T-cell (primary cell): Measurements from ENCODE around the gene ALG12. TPM values are rescaled to one million over a fixed set of nuclear protein-coding genes. Genes with fewer than 3 reads are reported as not detected.

ENCODE experiments used
- ATAC-seq, 4 experiments: fragments of 200-7000 bp in 3 of 4; fragments of 150-1000 bp in 1 of 4; cut with Tn5 transposase; replicated peaks in 1 of 4; 1 replicate in 3 of 4; 2 replicates in 1 of 4; pipeline ENCODE4 v1.10.0; 2021; ENCODE audit warnings: moderate library complexity in 3 of 4, mild to moderate bottlenecking in 2 of 4, moderate number of reproducible peaks in 1 of 4
- CTCF ChIA-PET, 2 donors: fragments of 300-600 bp; sonication (Branson Sonifier 250); formaldehyde crosslinking; loops; one replicate each; lab custom pipeline; 2022; ENCODE audit warnings: antibody characterized with exemption in 2 of 2; lab: Charles Lee
- POLR2A ChIA-PET, 2 donors: fragments of 300-600 bp; sonication (Branson Sonifier 250); formaldehyde crosslinking; loops; one replicate each; lab custom pipeline; 2022; ENCODE audit warnings: antibody characterized with exemption in 2 of 2; lab: Charles Lee
- DNase-seq, 35 experiments: peaks; one replicate each; pipeline versions ENCODE4 v3.0.0 to v3.0.0-alpha.2; 2013 to 2023
- H3K27ac ChIP-seq: one replicate; pipeline ENCODE4 v1.5.1; 2013; ENCODE audit warnings: low read length
- H3K27me3 ChIP-seq, 2 experiments: replicated peaks in 1 of 2; 1 replicate in 1 of 2; 2 replicates in 1 of 2; pipeline versions ENCODE4 v1.6.1 to v1.7.0; 2013; ENCODE audit warnings: low read length in 1 of 2, mixed read lengths in 1 of 2; ENCODE audit not compliant: control insufficient read depth in 2 of 2, insufficient read depth in 2 of 2; ENCODE audit errors: extremely low read depth in 1 of 2
- H3K36me3 ChIP-seq, 2 donors: 1 replicate in 1 of 2; 2 replicates in 1 of 2; pipeline versions ENCODE4 v1.6.1 to v1.7.0; 2013; ENCODE audit warnings: low read length in 1 of 2; ENCODE audit not compliant: control insufficient read depth in 2 of 2, insufficient read depth in 1 of 2; ENCODE audit errors: extremely low read depth in 1 of 2
- H3K4me1 ChIP-seq, 2 experiments: 1 replicate in 1 of 2; 2 replicates in 1 of 2; pipeline versions ENCODE4 v1.6.1 to v1.7.0; 2013; ENCODE audit warnings: low read length in 2 of 2, mixed read lengths in 1 of 2; ENCODE audit not compliant: insufficient read depth in 2 of 2, control insufficient read depth in 1 of 2; ENCODE audit errors: extremely low read depth in 1 of 2
- H3K4me3 ChIP-seq, 2 donors: 1 replicate in 1 of 2; 2 replicates in 1 of 2; pipeline versions ENCODE4 v1.5.1 to v1.7.0; 2013; ENCODE audit warnings: mild to moderate bottlenecking in 2 of 2, low read length in 1 of 2, moderate library complexity in 1 of 2; ENCODE audit not compliant: control insufficient read depth in 1 of 2; ENCODE audit errors: extremely low read depth in 1 of 2
- H3K9me3 ChIP-seq: 2 replicates; pipeline ENCODE4 v1.7.0; 2013
- H3K27ac Mint-ChIP-seq, 2 donors: one replicate each; pipeline ENCODE4 v1.8.0; 2020 to 2021; ENCODE audit warnings: mild to moderate bottlenecking in 2 of 2, mixed read lengths in 2 of 2
- H3K27me3 Mint-ChIP-seq, 2 donors: one replicate each; pipeline ENCODE4 v1.8.0; 2021 to 2022; ENCODE audit warnings: mixed read lengths in 2 of 2
- H3K36me3 Mint-ChIP-seq: one replicate; pipeline ENCODE4 v1.8.0; 2021; ENCODE audit warnings: mixed read lengths
- H3K4me1 Mint-ChIP-seq, 3 donors: one replicate each; pipeline ENCODE4 v1.8.0; 2020 to 2022; ENCODE audit warnings: mixed read lengths in 3 of 3, mild to moderate bottlenecking in 1 of 3
- H3K4me3 Mint-ChIP-seq, 3 donors: one replicate each; pipeline ENCODE4 v1.8.0; 2020 to 2022; ENCODE audit warnings: mild to moderate bottlenecking in 3 of 3, mixed read lengths in 3 of 3, moderate library complexity in 3 of 3
- H3K9me3 Mint-ChIP-seq, 3 donors: one replicate each; pipeline ENCODE4 v1.8.0; 2020 to 2022; ENCODE audit warnings: mixed read lengths in 3 of 3
- WGBS: methylation state at CpG from one replicate; pipeline ENCODE4 v1.1.5; 2013; ENCODE audit warnings: missing lambda C conversion rate; ENCODE audit not compliant: insufficient coverage; 5-methylcytosine and 5-hydroxymethylcytosine counted together
- total RNA-seq, 35 experiments: library from RNA in 6 of 35; stranded (reverse) in 6 of 35; fragments of 120-200 nt in 1 of 35; gene quantifications; one replicate each; pipeline versions ENCODE4 v1.2.1 to v1.2.4 and lab custom pipeline; 2013 to 2026

ALG12 gene
- total RNA-seq, 5 donors from 2014 or later (not counting 1 experiment from before 2014, with no cell fraction given) = 15.7 to 22.1 (median 15.9) TPM

DNA sequence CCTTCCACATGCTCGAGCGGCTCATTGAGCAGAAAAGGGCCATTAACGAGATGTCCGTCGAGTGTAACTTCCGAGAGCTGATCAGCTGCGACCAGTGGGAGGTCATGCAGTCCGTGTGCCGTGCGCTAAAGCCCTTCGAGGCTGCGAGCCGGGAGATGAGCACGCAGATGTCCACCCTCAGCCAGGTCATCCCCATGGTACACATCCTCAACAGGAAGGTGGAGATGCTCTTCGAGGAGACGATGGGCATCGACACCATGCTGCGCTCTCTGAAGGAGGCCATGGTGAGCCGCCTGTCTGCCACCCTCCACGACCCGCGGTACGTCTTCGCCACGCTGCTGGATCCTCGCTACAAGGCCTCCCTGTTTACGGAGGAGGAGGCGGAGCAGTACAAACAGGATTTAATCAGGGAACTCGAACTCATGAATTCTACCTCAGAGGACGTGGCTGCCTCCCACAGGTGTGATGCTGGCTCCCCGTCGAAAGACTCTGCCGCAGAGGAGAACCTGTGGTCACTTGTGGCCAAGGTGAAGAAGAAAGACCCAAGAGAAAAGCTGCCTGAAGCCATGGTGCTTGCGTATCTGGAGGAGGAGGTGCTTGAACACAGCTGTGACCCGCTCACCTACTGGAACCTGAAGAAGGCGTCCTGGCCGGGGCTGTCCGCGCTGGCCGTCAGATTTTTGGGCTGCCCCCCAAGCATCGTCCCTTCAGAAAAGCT is 31.7 kb downstream of the ALG12 start:
- Mint-ChIP-seq H3K36me3 (peaks cover 72% of the 10 kb centered on the region), H3K27ac (no peak overlapping the region), H3K27me3 (no peaks in the 10 kb centered on the region), H3K4me3 (no peak overlapping the region), H3K4me1 (peaks cover 16 to 23% (median 22%) of the 10 kb centered on the region in 3 donors), H3K9me3 (peaks cover 0 to 4% (median 0%) of the 10 kb centered on the region in 3 donors)
- ATAC-seq = no peak
- H3K27me3 ChIP-seq = no peaks in the 10 kb centered on the region
- peaks cover 12 to 50% of the 10 kb centered on the region in 2 donors for H3K36me3 ChIP-seq
- WGBS = 97% methylated on average over 40 of the region's 41 CpGs
- H3K4me1 ChIP-seq = peaks cover 0 to 6% of the 10 kb centered on the region in 2 experiments
- H3K9me3 ChIP-seq = no peaks in the 10 kb centered on the region
- ChIA-PET CTCF (no interaction called here), POLR2A (no interaction called here)
- no peak overlapping the region for H3K4me3 ChIP-seq
- no peak overlapping the region for H3K27ac ChIP-seq
- DNase-seq = no peak

DNA sequence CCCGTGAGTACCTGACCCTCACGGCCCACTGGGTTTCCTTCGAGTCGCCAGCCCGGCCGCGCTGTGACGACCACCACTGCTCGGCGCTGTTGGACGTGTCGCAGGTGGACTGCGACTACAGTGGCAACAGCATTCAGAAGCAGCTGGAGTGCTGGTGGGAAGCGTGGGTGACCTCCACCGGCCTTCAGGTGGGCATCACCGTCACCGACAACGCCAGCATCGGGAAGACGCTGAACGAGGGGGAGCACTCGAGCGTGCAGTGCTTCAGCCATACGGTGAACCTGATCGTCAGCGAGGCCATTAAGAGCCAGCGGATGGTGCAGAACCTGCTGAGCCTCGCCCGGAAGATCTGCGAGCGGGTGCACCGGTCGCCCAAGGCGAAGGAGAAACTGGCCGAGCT is 32.4 kb downstream of the ALG12 start:
- CTCF ChIA-PET = no interaction called here
- H3K27ac Mint-ChIP-seq = no peak overlapping the region
- H3K4me1 ChIP-seq = peaks cover 0 to 11% of the 10 kb centered on the region in 2 experiments
- POLR2A ChIA-PET = no interaction called here
- H3K36me3 ChIP-seq = peaks cover 12 to 44% of the 10 kb centered on the region in 2 donors
- 98% methylated on average over 35 of the region's 35 CpGs for WGBS
- ATAC-seq = no peak
- no peaks in the 10 kb centered on the region for H3K27me3 Mint-ChIP-seq
- no peak overlapping the region for H3K27ac ChIP-seq
- DNase-seq = no peak
- H3K9me3 Mint-ChIP-seq = no peaks in the 10 kb centered on the region
- peaks cover 19 to 24% (median 24%) of the 10 kb centered on the region in 3 donors for H3K4me1 Mint-ChIP-seq
- H3K4me3 Mint-ChIP-seq = no peak overlapping the region
- no peaks in the 10 kb centered on the region for H3K9me3 ChIP-seq
- H3K27me3 ChIP-seq = no peaks in the 10 kb centered on the region
- H3K36me3 Mint-ChIP-seq = peaks cover 66% of the 10 kb centered on the region
- no peak overlapping the region for H3K4me3 ChIP-seq

GRCh38 chr22:49885281-49885680 is 33.0 kb downstream of the ALG12 start:
- H3K27ac Mint-ChIP-seq = no peak overlapping the region
- no peak for DNase-seq
- no peaks in the 10 kb centered on the region for H3K27me3 Mint-ChIP-seq
- CTCF ChIA-PET = no interaction called here
- H3K27me3 ChIP-seq = no peaks in the 10 kb centered on the region
- no peaks in the 10 kb centered on the region for H3K9me3 Mint-ChIP-seq
- peaks cover 0 to 14% of the 10 kb centered on the region in 2 experiments for H3K4me1 ChIP-seq
- peaks cover 12 to 44% of the 10 kb centered on the region in 2 donors for H3K36me3 ChIP-seq
- no peak overlapping the region for H3K27ac ChIP-seq
- no peak overlapping the region for H3K4me3 Mint-ChIP-seq
- peaks cover 61% of the 10 kb centered on the region for H3K36me3 Mint-ChIP-seq
- no peaks in the 10 kb centered on the region for H3K9me3 ChIP-seq
- peaks cover 24 to 29% (median 28%) of the 10 kb centered on the region in 3 donors for H3K4me1 Mint-ChIP-seq
- no peak overlapping the region for H3K4me3 ChIP-seq
- 97% methylated on average over 17 of the region's 17 CpGs for WGBS
- no peak for ATAC-seq
- POLR2A ChIA-PET = no interaction called here

DNA sequence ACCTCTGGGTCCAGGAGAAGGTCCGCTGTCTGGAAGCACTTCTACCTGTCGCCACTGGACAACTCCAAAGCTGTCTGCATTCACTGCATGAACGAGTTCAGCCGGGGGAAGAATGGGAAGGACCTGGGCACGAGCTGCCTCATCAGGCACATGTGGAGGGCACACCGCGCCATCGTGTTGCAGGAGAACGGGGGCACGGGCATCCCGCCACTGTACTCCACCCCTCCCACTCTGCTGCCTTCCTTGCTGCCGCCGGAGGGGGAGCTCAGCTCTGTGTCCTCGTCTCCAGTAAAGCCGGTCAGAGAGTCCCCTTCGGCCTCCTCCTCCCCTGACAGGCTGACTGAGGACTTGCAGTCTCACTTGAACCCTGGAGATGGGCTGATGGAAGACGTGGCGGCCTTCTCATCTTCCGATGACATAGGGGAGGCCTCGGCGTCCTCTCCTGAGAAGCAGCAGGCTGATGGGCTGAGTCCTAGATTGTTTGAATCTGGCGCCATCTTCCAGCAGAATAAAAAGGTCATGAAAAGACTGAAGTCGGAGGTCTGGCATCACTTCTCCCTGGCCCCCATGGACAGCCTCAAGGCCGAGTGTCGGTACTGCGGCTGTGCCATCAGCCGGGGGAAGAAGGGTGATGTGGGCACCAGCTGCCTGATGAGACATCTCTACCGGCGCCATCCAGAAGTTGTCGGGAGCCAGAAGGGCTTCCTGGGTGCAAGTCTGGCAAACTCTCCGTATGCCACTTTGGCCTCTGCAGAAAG is 33.6 kb downstream of the ALG12 start:
- 94% methylated on average over 30 of the region's 31 CpGs for whole genome bisulfite sequencing
- POLR2A ChIA-PET = no interaction called here

DNA sequence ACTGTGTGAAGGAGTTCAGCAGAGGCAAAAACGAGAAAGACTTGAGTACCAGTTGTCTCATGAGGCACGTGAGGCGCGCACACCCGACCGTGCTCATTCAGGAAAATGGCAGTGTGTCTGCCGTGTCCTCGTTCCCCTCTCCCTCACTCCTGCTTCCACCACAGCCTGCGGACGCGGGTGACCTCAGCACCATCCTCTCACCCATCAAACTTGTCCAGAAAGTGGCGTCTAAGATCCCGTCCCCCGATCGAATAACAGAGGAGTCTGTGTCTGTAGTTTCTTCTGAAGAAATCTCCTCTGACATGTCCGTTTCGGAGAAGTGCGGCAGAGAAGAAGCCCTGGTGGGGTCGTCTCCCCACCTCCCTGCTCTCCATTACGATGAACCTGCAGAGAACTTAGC is 34.2 kb downstream of the ALG12 start:
- H3K4me3 ChIP-seq = no peak overlapping the region
- H3K27ac ChIP-seq = no peak overlapping the region
- no peaks in the 10 kb centered on the region for H3K9me3 ChIP-seq
- H3K4me1 Mint-ChIP-seq = peaks cover 31 to 35% (median 35%) of the 10 kb centered on the region in 3 donors
- CTCF ChIA-PET = no interaction called here
- H3K27ac Mint-ChIP-seq = no peak overlapping the region
- no peaks in the 10 kb centered on the region for H3K9me3 Mint-ChIP-seq
- no peaks in the 10 kb centered on the region for H3K27me3 Mint-ChIP-seq
- H3K27me3 ChIP-seq = no peaks in the 10 kb centered on the region
- H3K36me3 ChIP-seq = peaks cover 12 to 44% of the 10 kb centered on the region in 2 donors
- no peak overlapping the region for H3K4me3 Mint-ChIP-seq
- peaks cover 0 to 18% of the 10 kb centered on the region in 2 experiments for H3K4me1 ChIP-seq
- ATAC-seq (no peak), DNase-seq (no peak)
- H3K36me3 Mint-ChIP-seq = peaks cover 51% of the 10 kb centered on the region
- POLR2A ChIA-PET = no interaction called here
- 94% methylated on average over 14 of the region's 20 CpGs for WGBS

More for the DNA sequence above, 33.6 kb downstream of the ALG12 start:
- H3K4me3 Mint-ChIP-seq = no peak overlapping the region
- H3K27me3 ChIP-seq = no peaks in the 10 kb centered on the region
- DNase-seq = no peak
- no peak overlapping the region for H3K4me3 ChIP-seq
- H3K27ac ChIP-seq = no peak overlapping the region
- H3K9me3 ChIP-seq = no peaks in the 10 kb centered on the region
- no peaks in the 10 kb centered on the region for H3K9me3 Mint-ChIP-seq
- H3K27ac Mint-ChIP-seq = no peak overlapping the region
- peaks cover 12 to 44% of the 10 kb centered on the region in 2 donors for H3K36me3 ChIP-seq
- peaks cover 55% of the 10 kb centered on the region for H3K36me3 Mint-ChIP-seq
- ATAC-seq = no peak
- H3K4me1 ChIP-seq = peaks cover 0 to 18% of the 10 kb centered on the region in 2 experiments
- CTCF ChIA-PET = no interaction called here
- peaks cover 29 to 35% (median 33%) of the 10 kb centered on the region in 3 donors for H3K4me1 Mint-ChIP-seq
- no peaks in the 10 kb centered on the region for H3K27me3 Mint-ChIP-seq

DNA sequence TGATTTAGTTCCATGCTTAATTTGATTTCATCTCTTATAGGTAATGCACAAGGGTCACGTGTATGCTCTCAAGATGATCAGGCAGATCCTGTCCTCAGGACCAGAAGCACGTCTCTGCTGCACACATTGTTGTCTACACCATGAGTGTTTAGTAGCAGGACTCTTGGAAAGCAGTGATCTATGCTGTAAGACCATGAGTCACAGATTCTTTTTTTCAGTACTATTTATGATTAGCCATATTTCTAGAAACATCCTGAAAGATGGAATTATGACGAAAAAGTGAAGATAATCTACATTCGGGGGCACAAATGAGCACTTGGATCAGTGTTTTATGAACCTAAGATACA is 35.0 kb downstream of the ALG12 start:
- no peak overlapping the region for H3K4me3 ChIP-seq
- Mint-ChIP-seq H3K4me1 (peaks cover 31 to 38% (median 35%) of the 10 kb centered on the region in 3 donors), H3K36me3 (peaks cover 55% of the 10 kb centered on the region), H3K27ac (no peak overlapping the region), H3K9me3 (no peaks in the 10 kb centered on the region), H3K27me3 (no peaks in the 10 kb centered on the region), H3K4me3 (no peak overlapping the region)
- ChIA-PET POLR2A (no interaction called here), CTCF (no interaction called here)
- ATAC-seq (no peak), DNase-seq (no peak)
- 91% methylated on average over 4 of the region's 4 CpGs for WGBS
- H3K36me3 ChIP-seq = peaks cover 12 to 36% of the 10 kb centered on the region in 2 donors
- peaks cover 0 to 18% of the 10 kb centered on the region in 2 experiments for H3K4me1 ChIP-seq
- H3K27ac ChIP-seq = no peak overlapping the region
- no peaks in the 10 kb centered on the region for H3K27me3 ChIP-seq
- H3K9me3 ChIP-seq = no peaks in the 10 kb centered on the region
